Activated CD4-positive, CD25-positive, alpha-beta regulatory T cell treated with anti-CD3 and anti-CD28 coated beads, Interleukin-2, amount 50 U/mL, for 16 hours (primary cell): ENCODE results near the gene ZAP70.
"Not testable (repeated sequence)": the region's sequence is repeated elsewhere in the genome, so short reads cannot be mapped to it uniquely, and the experiment has no call there.

Source experiments
- DNase-seq: peaks from one replicate; pipeline ENCODE4 v3.0.0-alpha.2; 2020; ENCODE audit warnings: low read depth, low spot score

Gene ZAP70

DNA sequence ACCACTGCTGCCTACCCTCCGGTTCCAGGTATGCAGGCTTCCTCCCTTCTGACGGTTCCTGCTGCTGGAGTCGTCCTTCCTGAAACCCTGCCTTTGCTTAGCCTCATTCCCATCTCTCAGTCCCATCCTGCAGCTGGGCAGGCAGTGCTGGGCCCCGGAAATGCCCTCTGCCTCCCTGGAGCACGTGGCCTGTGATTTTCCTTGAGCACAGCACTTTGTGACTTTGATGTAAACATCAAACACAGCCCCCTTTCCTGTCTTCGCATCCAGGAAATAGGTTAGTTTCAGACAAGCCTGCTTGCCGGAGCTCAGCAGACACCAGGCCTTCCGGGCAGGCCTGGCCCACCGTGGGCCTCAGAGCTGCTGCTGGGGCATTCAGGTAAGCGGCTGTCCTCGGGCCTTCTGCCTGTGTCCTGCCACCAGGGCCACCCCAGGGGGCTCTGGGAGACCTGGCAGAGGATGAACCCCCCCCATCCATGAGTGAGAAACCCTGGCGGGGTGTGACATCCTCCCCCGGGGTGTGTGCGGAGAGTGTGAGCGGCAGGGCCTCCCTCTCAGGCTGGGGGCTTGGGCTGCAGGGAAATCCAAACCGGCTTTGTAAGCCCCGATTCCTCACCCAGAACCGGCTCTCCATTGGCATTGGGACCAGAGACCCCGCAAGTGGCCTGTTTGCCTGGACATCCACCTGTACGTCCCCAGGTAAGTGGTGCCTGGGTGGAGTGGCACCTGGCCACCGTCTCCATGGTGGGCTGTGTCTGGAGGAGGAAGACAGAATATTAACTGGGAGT, at the start of gene ZAP70:
TSS of gene ZAP70 (plus strand) at position 281 of the 788 bp plus-strand sequence. CDS start 10,461 bp downstream, outside the sequence.
- DNase-seq = no peak

DNA sequence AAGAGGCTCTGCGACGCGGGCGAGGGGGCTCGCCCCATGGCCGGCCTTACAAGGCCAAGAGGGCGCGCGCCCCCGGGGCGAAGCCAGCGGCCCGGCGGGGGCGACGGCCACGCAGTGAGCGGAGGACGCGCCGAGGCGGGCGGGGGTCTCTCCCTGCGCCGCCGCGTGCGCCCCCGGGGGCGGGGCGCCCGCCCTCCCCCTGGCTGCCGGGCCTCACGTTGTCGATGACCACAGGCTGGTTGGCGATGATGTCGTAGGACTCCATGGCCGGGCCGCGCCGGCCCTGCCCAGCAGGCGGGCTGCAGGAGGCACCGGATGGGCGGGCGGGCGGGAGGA, 49.8 kb upstream of the ZAP70 start:
- no peak for DNase-seq

DNA sequence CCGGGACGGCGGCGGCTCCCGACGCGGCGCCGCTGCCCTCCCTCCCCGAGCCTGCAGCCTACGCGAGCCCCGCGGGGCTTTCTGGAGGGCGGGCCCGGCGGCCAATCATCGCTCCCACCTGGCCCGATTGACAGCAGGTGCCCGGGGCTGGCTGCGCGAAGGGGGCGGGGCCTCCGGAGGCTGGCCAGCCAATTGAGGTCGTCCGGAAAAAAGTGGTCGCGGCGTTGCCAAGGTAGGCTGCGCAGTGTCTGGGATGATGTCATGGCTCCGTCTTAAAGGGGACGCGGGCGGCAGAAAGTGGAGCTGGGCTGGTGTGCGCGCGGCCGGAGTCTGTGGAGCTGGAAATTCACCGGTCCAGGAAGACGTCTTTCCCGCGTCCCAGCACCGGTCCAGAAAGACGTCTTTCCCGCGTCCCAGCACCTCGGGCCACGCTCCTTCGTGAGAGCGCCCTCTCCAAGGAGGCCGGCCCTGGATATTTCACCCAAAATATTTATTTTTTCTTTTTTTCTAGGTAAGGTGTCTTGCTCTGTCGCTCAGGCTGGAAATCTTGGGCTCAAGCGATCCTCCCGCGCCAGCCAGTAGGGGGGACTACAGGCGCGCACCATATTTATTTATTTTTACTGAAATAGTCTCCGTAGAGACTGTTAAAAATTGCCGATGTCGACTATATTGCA, 49.3 kb upstream of the ZAP70 start, which contains the start of gene ACTR1B:
TSS of gene ACTR1B (minus strand) at position 83 of the 674 bp plus-strand sequence. CDS start 154 bp downstream, outside the sequence.
- peak; percentile 93 for DNase-seq

DNA sequence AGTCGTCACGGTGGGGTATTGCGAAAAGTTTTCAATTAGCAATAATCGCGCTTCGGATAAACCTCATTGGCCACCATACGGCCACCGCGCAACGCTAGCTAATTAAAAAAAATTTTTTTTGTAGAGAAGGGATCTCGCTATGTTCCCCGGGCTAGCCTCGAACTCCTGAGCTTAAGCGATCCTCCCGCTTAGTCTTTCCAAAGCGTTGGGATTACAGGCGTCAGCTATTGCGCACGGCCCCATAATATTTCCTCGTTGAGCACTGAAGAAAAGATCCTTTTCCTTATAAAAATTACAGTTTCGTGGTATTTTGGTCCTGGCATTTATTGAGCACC, 48.8 kb upstream of the ZAP70 start:
- DNase-seq = no peak

DNA sequence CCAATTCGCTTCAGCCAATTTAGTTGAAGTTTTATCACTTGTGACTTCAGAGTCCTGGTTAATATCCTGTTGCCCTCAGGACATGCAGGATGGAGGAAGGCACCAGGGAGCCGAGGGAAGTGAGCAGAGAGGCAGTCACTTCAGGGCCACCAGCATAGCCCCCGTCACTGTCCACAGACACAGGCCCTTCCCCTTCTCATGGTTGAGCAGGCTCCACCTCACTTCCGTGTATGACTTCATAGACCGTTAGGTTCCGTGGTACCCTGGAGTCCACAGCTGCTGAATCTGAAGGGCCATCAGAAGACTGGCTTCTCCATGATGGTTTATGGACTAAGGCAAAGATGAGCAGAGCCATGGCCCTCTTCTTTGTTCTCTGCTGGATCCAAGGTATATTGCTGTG, 43.9 kb upstream of the ZAP70 start, which contains the start of gene C2orf92:
TSS of gene C2orf92 (plus strand) at position 266 of the 400 bp plus-strand sequence. CDS start at position 342, 76 bp downstream.
- no peak for DNase-seq

DNA sequence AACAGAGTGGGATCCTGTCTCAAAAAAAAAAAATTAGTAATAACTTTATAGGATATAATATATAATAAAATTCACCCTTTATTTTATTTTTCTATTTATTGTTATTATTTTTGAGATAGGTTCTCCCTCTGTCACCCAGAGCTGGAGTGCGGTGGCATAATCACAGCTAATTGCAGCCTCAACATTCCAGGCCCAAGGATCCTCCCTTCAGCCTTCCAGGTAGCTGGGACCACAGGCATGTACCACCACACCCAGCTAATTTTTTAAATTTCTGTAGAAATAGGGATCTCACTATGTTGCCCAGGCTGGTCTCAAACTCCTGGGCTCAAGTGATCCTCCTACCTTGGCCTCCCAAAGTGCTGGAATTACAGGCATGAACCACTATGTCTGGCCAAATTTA, 42.9 kb upstream of the ZAP70 start:
- no peak for DNase-seq

DNA sequence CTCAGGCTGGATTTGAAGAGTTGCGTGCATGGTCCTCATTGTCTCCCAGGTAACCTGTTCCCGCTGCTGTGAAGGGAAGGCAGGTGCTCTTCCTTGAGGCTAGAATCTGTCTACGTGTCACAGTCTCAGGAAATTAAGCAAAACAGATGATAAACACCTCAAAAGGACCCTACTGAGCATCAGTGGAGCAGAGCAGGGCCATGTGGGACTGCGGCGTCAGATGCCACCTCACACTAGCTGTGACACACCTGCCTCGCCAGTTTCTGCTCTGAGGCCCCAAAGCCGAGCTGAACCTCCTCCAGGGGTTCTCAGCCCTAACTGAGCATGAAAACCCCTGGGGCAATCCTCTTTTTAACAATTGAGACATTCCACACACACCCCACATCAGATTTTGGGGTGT, 41.9 kb upstream of the ZAP70 start:
- no peak for DNase-seq

DNA sequence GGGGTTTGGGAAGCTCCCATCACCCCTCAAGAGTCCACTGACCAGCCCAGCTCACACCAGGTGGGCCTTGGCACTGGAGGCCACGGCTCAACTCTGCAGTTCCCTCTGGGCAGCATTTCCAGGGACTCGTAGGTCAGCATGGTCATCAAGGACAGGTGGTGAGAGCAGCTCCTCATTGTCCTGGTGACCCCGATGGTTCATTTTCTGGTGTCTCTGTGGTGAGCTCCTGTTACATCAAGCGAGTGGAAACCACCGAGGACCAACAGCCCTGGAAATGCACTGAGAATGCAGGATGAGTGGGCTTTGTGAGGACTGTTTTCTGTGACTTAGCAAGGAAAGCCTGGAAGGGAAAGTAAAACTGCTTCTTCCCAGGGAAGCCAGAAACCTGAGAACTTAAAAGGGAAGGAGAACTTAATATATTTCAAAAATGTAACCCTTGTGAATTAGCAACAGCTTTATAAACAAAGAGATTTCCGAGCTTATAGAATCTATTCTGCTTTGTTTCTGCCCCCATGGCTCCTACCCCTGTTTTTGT, 40.7 kb upstream of the ZAP70 start:
- DNase-seq = not testable (repeated sequence)

DNA sequence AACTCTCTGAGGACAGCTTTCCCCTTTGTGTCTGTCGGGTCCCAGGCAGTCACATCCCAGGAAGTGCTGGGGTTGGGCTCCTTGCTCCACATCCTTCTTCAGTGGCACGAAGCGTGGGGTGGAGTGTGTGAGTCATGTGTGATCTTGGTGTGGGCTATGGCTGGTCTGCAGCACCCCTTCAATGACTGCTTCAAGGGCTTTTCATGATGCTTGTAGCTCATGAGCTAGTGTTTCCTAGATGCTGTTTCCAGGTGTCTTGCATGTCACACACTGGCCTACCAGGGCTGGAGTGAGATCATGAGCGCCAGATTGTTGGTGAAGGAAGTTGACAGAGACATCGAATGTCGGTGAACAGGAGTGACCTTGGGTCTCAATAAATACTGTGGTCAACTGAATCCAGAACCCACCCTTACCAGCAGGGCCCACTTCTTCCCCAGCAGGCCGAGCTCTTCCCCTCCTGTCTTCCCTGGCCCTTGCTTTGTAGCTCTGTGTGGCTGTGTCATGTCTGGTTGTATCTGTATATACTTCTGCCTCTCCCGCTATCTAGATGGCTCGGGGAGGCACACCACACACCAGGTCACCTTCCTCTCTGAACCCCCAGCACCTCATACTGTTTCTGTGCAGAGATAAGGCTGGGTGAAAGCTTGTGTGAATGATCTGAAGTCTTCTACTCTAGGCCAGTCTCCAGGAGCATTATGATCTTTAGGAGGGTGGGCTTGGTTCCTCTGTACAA, 40.0 kb upstream of the ZAP70 start:
- DNase-seq = no peak

DNA sequence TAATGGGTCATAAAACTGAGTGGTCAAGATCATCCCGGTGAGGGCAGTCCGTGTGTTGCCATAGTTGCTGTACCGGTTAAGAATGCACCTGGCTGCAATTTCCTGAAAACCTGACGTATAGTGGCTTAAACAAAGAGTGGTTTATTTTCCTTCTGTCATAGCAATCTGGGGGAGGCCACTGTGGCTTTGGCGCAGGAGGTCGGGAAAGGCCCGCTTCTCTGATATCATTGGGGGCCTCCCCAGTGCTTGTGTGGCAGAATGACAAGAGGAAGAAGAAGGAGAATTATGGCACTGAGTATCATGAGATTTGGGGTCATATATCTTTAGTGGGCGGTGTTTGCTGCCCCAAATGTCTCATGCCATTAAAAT, 39.5 kb upstream of the ZAP70 start:
- no peak for DNase-seq

DNA sequence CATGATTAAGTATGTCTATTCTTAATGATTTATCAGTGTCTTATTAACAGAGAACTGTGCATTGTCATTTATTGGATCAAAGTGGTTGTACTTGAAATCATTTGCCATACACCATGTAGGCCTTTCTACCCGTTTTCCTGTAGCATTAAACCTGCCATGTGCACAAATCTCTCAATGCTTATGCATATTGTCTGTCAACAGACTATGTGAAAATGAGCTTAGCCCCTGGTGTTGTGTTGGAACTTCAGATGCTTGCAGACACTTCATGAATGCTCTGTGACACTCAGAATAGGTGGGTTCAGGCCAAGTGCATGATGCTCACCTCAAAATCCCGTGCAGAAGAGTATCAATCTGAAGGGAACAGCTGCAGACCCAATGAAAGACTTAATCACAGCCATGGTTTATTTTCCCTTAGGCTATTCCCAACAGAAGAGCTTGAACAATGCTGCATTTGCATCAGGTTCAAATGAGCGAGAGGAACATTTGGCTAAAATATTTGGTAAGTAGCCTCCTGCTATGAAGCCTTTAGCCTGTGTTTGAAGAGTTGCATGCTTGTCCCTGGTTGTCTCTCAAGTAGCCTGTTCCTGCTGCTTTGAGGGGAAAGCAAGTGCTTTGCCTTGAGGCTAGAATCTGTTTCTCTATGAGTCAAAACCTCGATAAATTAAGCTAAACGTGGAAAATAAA, 37.8 kb upstream of the ZAP70 start:
- DNase-seq = no peak

DNA sequence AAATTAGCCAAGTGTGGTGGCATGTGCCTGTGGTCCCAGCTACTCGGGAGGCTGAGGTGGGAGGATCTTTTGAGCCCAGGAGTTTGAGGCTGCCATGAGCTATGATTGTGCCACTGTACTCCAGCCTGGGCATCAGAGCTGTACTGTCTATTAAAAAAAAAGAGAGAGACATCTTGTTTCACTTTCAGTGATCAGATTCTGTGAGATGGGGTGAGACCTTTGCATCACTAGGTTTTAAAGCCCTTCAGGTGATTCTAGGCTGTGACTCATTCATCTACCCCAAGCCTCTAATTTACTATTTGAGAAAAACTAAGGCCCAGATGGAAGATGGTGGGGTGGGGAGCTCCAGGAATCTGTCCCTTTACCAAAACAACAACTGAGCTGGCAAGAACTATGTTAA, 36.8 kb upstream of the ZAP70 start:
- no peak for DNase-seq

DNA sequence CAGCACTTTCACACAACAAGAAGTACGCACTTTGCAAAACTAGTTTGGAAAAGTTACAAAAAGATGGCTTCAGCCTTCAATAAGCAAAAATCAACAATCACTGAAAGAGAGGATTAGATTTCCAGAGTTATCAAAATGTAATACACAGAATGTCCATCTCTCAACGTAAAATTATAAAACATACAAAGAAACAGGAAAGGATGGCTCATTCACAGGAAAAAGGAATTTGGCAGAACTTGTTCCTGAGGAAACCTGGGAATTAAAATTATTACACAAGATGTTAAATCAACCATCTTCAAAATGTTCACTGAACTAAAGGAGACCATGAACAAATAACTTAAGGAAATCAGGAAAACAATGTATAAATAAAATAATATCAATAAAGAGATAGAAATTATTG, 35.9 kb upstream of the ZAP70 start:
- no peak for DNase-seq

DNA sequence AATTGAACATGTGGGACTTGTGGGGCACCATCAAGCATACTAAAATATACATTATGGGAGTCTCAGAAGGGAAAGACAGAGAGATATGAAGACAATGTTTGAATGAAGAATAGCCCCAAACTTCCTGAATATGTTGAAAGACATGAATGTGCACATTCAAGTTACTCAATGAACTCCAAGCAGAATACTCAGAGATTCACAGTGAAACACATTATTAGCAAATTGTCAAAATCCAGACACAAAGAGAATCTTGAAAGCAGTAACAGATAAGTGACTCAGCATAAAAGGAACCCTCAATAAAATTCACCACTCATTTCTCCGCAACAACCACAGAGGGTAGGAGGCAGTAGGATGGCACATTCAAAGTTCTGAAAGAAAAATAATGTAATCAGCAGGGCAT, 35.1 kb upstream of the ZAP70 start:
- DNase-seq = no peak

DNA sequence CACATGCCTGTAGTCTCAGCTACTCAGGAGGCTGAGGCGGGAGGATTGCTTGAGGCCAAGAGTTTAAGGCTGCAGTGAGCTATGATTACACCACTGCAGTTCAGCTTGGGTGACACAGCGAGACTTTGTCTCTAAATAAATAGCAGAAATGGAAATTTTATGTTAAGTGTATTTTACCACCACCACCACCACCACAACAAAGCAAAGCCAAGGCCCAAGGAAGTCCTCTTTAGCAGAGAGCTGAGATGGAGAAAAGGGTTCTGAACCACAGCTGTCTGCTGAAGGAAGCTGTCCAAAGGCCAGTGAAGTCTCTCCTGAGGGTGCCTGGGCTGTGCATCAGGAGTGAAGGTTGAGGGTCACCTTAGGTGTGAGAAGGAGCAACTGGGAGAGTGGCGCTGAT, 26.1 kb upstream of the ZAP70 start:
- DNase-seq = not testable (repeated sequence)

DNA sequence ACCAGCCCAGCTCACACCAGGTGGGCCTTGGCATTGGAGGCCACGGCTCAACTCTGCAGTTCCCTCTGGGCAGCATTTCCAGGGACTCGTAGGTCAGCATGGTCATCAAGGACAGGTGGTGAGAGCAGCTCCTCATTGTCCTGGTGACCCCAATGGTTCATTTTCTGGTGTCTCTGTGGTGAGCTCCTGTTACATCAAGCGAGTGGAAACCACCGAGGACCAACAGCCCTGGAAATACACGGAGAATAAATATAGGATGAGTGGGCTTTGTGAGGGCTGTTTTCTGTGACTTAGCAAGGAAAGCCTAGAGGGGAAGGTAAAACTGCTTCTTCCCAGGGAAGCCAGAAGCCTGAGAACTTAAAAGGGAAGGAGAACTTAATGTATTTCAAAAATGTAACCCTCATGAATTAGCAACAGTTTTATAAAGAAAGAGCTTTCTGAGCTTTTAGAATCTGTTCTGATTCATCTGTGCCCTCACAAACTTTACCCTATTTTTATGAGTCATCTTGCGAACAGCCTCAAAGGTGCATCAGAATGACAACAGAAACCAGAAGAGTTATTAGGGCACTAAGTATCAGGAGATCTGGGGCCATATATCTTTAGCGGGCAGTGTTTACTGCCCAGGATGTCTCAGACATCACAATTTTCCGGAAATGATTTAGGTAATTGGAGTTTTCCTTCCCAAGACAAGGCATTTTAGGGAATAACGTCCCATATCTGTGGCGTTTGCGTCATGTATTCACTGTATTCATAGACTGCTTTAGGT, 25.1 kb upstream of the ZAP70 start:
- no peak for DNase-seq

DNA sequence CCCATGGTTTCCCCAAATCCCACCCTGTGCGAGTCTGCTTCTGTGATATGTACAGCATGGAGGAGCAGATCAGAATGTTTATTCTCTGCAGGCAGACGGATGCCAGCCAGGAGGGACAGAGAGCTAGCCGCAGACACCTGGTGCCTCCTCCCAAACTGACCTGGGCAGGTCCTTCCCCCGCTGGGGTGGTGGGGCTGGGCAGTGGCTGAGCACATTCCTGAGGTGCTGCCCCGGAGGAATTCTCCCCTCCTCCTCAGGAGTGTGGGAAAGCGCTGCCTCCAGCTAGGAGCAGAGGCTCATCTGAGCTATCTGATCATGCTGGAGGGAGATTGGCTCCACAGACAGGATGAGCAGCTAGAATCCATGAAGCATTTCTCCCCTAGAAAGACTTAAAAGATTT, 22.2 kb upstream of the ZAP70 start:
- DNase-seq = no peak

DNA sequence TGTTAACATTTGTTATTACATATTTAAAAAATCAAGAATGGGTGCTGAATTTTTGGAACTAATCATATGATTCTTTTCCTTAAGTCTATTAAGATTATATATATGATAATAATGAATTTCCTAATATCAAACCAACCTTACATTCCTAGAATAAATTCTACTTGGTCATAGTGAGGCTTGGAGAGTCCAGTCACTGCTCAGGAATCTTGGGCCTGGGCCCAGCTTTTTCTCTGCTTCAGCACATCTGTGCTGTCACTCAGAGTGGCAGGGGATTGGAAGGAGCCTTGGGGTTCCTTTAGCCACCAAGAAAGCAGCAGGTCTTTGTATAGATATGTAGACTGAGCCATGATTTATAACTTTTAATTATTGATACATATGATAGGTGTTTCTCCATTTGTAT, 19.9 kb upstream of the ZAP70 start:
- no peak for DNase-seq

DNA sequence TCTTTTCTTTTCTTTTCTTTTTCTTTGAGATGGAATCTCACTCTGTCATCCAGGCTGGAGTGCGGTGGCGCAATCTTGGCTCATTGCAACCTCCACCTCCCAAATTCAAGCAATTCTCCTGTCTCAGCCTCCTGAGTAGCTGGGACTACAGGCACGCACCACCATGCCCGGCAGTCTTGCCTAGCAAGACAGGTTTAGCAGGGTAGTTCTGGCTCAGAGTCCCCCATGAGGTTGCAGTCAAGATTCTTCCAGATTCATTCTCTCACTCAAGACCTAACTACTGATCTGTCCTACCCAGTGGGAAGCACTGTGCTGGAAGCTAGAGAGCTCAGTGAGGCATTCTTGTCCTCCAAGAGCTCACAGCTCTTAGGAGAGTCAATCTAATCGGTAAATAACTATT, 17.6 kb upstream of the ZAP70 start:
- DNase-seq = no peak

DNA sequence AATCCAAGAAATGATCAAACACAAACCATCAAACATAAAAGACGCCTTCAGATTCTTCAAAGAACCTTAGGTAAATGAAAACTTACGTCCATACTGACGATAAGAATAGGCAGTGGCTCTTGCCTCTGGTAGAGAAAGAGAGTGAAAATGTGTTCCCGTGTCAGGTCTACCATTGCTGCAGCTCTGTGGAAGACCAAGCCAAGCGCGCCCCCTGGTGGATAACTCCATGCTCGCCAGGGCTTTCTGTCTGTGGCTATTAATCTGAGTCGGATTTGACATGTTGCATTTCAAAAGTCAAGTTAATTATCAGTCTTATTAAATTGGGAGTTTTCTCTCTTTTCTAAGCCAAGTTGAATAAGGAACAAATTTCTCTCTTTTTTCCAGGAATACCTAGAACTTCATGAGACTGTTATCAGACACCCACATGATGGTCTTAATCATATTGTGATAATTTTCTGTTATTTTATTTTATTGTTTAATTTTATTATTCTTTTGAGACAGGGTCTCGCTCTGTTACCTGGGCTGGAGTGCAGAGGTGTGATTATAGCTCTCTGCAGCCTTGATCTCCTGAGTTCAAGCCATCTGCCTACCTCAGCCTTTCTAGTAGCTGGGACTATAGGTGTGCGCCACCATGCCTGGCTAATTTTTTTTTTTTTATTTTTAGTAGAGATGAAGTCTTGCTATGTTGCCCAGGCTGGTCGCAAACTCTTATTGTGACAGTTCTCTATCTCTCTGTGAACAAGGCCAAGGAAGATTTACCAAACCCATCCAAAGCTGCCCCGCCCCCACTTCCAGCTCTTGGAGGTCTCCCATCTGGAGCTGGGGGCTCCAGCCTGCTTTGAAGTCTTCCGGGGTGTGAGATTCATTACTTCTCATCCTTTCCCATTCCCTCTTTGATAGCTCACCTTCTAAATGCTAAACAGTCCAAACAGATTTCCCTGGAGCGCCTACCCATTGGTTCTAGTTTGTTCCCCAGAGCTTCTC, 15.8 kb upstream of the ZAP70 start:
- DNase-seq = peak; percentile 91
